Kidney capillary endothelial cell (primary cell): Measurements from ENCODE around the gene KRTCAP2.
"Not testable (repeated sequence)": the region's sequence is repeated elsewhere in the genome, so short reads cannot be mapped to it uniquely, and the experiment has no call there.

Experiments
- DNase-seq: peaks from one replicate; pipeline ENCODE4 v3.0.0-alpha.2; 2018; ENCODE audit warnings: low spot score

KRTCAP2 gene

GRCh38 chr1:155172732-155173477, at the start of gene KRTCAP2:
KRTCAP2 (minus strand) TSS chr1:155173304; CDS start chr1:155173224, 80 bp downstream.
- DNase-seq = peak; percentile 99

GRCh38 chr1:155220211-155220965, 47.3 kb upstream of the KRTCAP2 start:
- DNase-seq = not testable (repeated sequence)

GRCh38 chr1:155219592-155220031, 46.5 kb upstream of the KRTCAP2 start:
- DNase-seq = no peak

- DNase-seq = peak; percentile 53
Measured at GRCh38 chr1:155218854-155219591, 45.9 kb upstream of the KRTCAP2 start.

- not testable (repeated sequence) for DNase-seq
Measured at GRCh38 chr1:155214702-155215101, 41.6 kb upstream of the KRTCAP2 start.

GRCh38 chr1:155212051-155212440, 38.9 kb upstream of the KRTCAP2 start:
- not testable (repeated sequence) for DNase-seq

GRCh38 chr1:155211381-155212050, 38.4 kb upstream of the KRTCAP2 start:
- not testable (repeated sequence) for DNase-seq

GRCh38 chr1:155210314-155211104, 37.4 kb upstream of the KRTCAP2 start:
- DNase-seq = no peak

GRCh38 chr1:155209312-155209721, 36.2 kb upstream of the KRTCAP2 start:
- DNase-seq = no peak

- peak; percentile 83 for DNase-seq
Measured at GRCh38 chr1:155208541-155209311, 35.6 kb upstream of the KRTCAP2 start, which contains the start of gene MTX1. MTX1 (plus strand) TSS chr1:155208695; CDS start chr1:155208805, 110 bp downstream.

GRCh38 chr1:155207806-155208540, 34.9 kb upstream of the KRTCAP2 start, which contains the start of gene THBS3:
THBS3 (minus strand) TSS chr1:155207897; CDS start chr1:155207876, 21 bp downstream.
- no peak for DNase-seq

- peak; percentile 72 for DNase-seq
Measured at GRCh38 chr1:155206891-155207805, 34.0 kb upstream of the KRTCAP2 start.

- no peak for DNase-seq
Measured at GRCh38 chr1:155205969-155206593, 33.0 kb upstream of the KRTCAP2 start.

- DNase-seq = no peak
Measured at GRCh38 chr1:155205035-155205434, 31.9 kb upstream of the KRTCAP2 start.

- DNase-seq = no peak
Measured at GRCh38 chr1:155202731-155203515, 29.8 kb upstream of the KRTCAP2 start.

GRCh38 chr1:155202198-155202597, 29.1 kb upstream of the KRTCAP2 start:
- no peak for DNase-seq

- no peak for DNase-seq
Measured at GRCh38 chr1:155200920-155201319, 27.8 kb upstream of the KRTCAP2 start.
